ENCODE measurements around the gene SLC7A6OS. TPM values are rescaled to one million over a fixed set of nuclear protein-coding genes. Genes with fewer than 3 reads are reported as not detected.

Gene SLC7A6OS
- total RNA-seq, 1 experiment from 2014 or later = 14.2 TPM

DNA sequence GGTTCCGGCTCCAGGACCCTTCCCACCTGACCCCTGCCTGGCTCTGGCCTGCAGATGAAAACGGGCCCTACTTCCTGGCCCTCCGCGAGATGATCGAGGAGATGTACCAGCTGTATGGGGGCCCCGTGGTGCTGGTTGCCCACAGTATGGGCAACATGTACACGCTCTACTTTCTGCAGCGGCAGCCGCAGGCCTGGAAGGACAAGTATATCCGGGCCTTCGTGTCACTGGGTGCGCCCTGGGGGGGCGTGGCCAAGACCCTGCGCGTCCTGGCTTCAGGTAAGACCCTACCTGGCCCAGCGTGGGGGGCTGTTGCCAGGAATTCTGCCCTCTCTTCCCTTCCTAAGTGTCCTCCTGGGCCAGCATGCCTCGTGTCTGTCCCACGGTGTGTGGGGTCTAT is 55.0 kb downstream of the SLC7A6OS start:
- CTCF ChIA-PET = no interaction called here
- TF ChIP-seq EZH2 (IDR thresholded peaks at IDR 0.05; ENCODE audit: low read depth) = no peak
- TF ChIP-seq, protein P1, sequence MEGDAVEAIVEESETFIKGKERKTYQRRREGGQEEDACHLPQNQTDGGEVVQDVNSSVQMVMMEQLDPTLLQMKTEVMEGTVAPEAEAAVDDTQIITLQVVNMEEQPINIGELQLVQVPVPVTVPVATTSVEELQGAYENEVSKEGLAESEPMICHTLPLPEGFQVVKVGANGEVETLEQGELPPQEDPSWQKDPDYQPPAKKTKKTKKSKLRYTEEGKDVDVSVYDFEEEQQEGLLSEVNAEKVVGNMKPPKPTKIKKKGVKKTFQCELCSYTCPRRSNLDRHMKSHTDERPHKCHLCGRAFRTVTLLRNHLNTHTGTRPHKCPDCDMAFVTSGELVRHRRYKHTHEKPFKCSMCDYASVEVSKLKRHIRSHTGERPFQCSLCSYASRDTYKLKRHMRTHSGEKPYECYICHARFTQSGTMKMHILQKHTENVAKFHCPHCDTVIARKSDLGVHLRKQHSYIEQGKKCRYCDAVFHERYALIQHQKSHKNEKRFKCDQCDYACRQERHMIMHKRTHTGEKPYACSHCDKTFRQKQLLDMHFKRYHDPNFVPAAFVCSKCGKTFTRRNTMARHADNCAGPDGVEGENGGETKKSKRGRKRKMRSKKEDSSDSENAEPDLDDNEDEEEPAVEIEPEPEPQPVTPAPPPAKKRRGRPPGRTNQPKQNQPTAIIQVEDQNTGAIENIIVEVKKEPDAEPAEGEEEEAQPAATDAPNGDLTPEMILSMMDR (conservative IDR thresholded peaks at IDR 0.05) = no peak

DNA sequence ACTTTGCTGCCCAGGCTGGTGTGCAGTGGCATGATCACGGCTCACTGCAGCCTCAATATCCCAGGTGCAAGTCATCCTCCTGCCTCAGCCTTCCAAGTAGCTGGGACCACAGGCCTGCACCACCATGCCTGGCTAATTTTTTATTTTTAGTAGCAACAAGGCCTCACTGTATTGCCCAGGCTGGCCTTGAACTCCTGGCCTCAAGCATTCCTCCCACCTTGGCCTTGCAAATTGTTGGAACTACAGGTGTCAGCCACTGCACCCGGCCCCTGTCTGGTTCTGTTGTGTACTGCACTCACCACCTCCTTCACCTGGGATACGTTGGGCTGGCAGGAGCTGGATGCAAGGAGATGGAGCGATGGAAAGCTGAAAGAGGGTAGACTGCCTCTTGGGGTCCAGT is 57.0 kb downstream of the SLC7A6OS start:
- no peak overlapping the region for H3K4me3 ChIP-seq
- CTCF ChIA-PET = no interaction called here
- peaks cover 22% of the 10 kb centered on the region for H3F3A ChIP-seq (ENCODE audit: insufficient read depth, low read depth)
- H3K4me1 ChIP-seq (replicated peaks; ENCODE audit: insufficient read depth) = peaks cover 23% of the 10 kb centered on the region
- BruUV-seq (replicated peaks) = no TSS peak
- no peak for TF ChIP-seq EZH2 (IDR thresholded peaks at IDR 0.05; ENCODE audit: low read depth)
- TF ChIP-seq, protein P1 (conservative IDR thresholded peaks at IDR 0.05) = no peak
- H2AFZ ChIP-seq = no peak overlapping the region
- POLR2A ChIA-PET (ENCODE audit: unreplicated experiment) = no interaction called here
- H3K27me3 ChIP-seq (ENCODE audit: insufficient read depth, low read depth) = no peaks in the 10 kb centered on the region
- no peaks in the 10 kb centered on the region for H3K9me2 ChIP-seq (ENCODE audit: insufficient read depth)
- H3K79me2 ChIP-seq (ENCODE audit: low read depth) = no peaks in the 10 kb centered on the region
- no peak for DNase-seq
- H3K4me2 ChIP-seq = no peak overlapping the region
- H3K36me3 ChIP-seq (ENCODE audit: low read depth) = no peaks in the 10 kb centered on the region
- intact Hi-C loops (cut with micrococcal nuclease; ENCODE audit: unreplicated experiment) = no loop called here
- H3K27ac ChIP-seq = no peak overlapping the region
- no peaks in the 10 kb centered on the region for H3K9me3 ChIP-seq (ENCODE audit: insufficient read depth, low read depth)
- no peaks in the 10 kb centered on the region for H4K20me1 ChIP-seq (ENCODE audit: insufficient read depth)

More for the DNA sequence above, 55.0 kb downstream of the SLC7A6OS start:
- POLR2A ChIA-PET (ENCODE audit: unreplicated experiment) = no interaction called here
- no peaks in the 10 kb centered on the region for H3K9me2 ChIP-seq (ENCODE audit: insufficient read depth)
- H2AFZ ChIP-seq = no peak overlapping the region
- no peak overlapping the region for H3K27ac ChIP-seq
- H3K4me1 ChIP-seq (replicated peaks; ENCODE audit: insufficient read depth) = peaks cover 25% of the 10 kb centered on the region
- H3K27me3 ChIP-seq (ENCODE audit: insufficient read depth, low read depth) = no peaks in the 10 kb centered on the region
- intact Hi-C loops (cut with micrococcal nuclease; ENCODE audit: unreplicated experiment) = no loop called here
- no peaks in the 10 kb centered on the region for H3K79me2 ChIP-seq (ENCODE audit: low read depth)
- H3F3A ChIP-seq (ENCODE audit: insufficient read depth, low read depth) = peaks cover 26% of the 10 kb centered on the region
- no peak overlapping the region for H3K4me2 ChIP-seq
- DNase-seq = no peak
- H3K4me3 ChIP-seq = no peak overlapping the region
- no peaks in the 10 kb centered on the region for H3K9me3 ChIP-seq (ENCODE audit: insufficient read depth, low read depth)
- no peaks in the 10 kb centered on the region for H3K36me3 ChIP-seq (ENCODE audit: low read depth)
- BruUV-seq (replicated peaks) = no TSS peak
- no peaks in the 10 kb centered on the region for H4K20me1 ChIP-seq (ENCODE audit: insufficient read depth)

DNA sequence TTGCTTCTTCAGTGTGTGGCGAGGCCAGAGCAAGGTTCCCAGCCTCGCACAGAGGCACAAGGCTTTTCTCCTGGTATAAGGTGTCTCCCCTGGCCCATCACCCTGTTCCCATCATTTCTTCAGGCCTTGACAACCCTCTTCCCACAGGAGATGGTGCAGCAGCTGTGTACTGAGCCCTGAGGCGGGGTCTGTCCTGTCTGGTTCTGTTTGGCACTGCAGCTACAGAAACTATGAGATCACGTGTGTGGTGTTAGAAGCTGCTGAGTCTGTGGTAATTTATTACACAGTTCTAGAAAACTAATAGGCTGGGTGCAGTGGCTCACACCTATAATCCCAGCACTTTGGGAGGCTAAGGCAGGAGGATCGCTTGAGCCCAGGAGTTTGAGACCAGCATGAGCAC is 58.4 kb downstream of the SLC7A6OS start:
- H2AFZ ChIP-seq = no peak overlapping the region
- no TSS peak for BruUV-seq (replicated peaks)
- no peaks in the 10 kb centered on the region for H3K9me2 ChIP-seq (ENCODE audit: insufficient read depth)
- no peaks in the 10 kb centered on the region for H3K36me3 ChIP-seq (ENCODE audit: low read depth)
- CTCF ChIA-PET = no interaction called here
- POLR2A ChIA-PET (ENCODE audit: unreplicated experiment) = no interaction called here
- no peak overlapping the region for H3K27ac ChIP-seq
- H3K4me1 ChIP-seq (replicated peaks; ENCODE audit: insufficient read depth) = peaks cover 10% of the 10 kb centered on the region
- DNase-seq = no peak
- no peaks in the 10 kb centered on the region for H3K27me3 ChIP-seq (ENCODE audit: insufficient read depth, low read depth)
- H3K4me3 ChIP-seq = no peak overlapping the region
- intact Hi-C loops (cut with micrococcal nuclease; ENCODE audit: unreplicated experiment) = no loop called here
- H3K9me3 ChIP-seq (ENCODE audit: insufficient read depth, low read depth) = no peaks in the 10 kb centered on the region
- H4K20me1 ChIP-seq (ENCODE audit: insufficient read depth) = no peaks in the 10 kb centered on the region
- H3K79me2 ChIP-seq (ENCODE audit: low read depth) = 0 out of 2 replicates have a peak, but pooled peaks cover 2% of the 10 kb centered on the region
- TF ChIP-seq, protein P1 (conservative IDR thresholded peaks at IDR 0.05) = no peak
- H3K4me2 ChIP-seq = no peak overlapping the region
- peaks cover 9% of the 10 kb centered on the region for H3F3A ChIP-seq (ENCODE audit: insufficient read depth, low read depth)
